ENCODE measurements around the gene PPP1R12B.
"Not testable (repeated sequence)": the region's sequence is repeated elsewhere in the genome, so short reads cannot be mapped to it uniquely, and the experiment has no call there.

Gene PPP1R12B

DNA sequence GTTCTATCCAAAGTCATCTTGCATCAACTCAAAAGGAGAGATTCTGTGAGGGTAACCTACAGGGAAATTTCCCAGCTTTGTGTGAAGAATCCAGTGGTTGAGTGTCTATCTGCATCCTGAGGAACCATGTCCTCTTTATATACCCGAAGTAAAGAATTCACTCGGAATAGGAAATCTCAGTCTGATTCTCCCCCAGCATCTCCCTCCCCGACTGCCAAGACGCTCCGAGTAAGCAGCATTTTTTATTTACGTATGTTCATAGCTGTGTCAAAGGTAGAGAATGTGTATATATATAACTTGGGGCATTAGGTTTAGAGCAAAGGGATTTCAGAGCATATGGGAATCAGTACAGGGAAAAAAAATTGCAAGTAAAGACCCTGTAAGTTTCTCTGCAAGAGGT is 191.5 kb downstream of the PPP1R12B start:
- no peak for DNase-seq

DNA sequence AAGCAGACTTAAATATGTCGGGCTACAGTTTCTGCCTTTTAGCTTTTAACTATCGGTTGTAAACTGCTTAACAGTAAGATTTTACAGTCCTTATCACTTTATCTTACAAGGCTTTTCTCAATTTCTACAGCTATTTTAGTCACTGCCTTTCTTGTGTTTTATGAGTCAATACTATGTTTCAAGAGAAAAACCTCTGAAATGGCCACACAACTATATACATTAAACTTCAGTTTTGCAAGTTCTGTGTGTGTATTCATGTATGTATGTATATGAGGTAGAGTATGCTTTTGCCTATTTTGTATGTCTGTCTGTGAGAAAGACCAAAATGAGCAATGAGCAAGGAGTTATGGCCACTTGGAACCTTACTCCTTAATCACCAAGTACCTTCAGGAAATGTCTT is 191.9 kb downstream of the PPP1R12B start:
- no peak for DNase-seq

DNA sequence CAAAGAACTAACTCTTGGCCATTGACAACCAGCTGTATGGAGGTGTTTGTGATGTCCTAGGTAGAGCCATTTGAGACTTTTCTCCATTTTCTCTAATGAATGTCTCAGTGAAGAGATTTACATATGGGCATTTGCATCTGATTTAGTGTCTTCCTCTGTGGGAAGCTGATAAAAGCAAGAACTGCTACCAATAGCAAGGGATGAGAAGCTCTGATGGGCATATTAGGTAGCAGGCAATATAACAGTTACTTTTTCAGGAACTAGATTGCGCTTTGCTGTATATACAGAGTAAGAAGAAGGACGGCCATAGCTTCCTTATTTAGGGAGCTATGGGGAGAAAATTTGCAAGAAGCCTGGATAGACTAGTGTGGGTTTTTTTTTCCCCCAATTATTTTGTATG is 192.4 kb downstream of the PPP1R12B start:
- not testable (repeated sequence) for DNase-seq

DNA sequence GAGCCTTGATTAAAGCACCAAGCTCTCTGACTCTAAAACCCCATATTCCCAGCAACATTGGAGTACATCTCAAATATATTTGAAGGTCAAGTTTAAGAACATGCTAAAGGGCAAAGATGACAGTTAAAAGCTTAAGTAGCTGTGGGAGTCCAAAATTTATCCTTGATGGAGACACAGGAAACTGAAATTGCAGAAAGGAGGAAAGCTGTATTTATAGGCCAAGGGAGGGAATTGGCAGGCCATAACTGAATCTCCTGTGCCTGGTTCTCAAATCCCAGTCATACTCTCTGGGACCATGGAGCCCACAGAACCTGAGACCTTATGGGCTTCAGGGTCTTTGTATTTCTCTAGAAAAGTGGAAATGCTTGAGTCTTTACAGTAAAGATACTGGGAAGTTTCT is 193.9 kb downstream of the PPP1R12B start:
- DNase-seq: not testable (repeated sequence)

DNA sequence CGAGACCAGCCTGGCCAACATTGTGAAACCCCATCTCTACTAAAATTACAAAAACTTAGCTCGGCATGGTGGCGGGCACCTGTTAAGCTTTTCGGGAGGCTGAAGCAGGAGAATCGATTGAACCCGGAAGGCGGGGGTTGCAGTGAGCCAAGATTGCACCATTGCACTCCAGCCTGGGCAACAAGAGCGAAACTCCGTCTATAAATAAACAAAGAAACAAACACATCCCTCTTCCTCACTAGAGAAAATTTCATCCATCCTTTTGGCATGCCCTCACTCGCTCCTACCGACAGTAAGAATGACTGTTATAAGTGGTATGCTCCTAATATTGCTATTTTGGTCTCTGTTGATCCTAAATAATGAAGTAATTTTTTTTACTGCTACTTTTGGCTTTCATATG is 195.0 kb downstream of the PPP1R12B start:
- DNase-seq: not testable (repeated sequence)

DNA sequence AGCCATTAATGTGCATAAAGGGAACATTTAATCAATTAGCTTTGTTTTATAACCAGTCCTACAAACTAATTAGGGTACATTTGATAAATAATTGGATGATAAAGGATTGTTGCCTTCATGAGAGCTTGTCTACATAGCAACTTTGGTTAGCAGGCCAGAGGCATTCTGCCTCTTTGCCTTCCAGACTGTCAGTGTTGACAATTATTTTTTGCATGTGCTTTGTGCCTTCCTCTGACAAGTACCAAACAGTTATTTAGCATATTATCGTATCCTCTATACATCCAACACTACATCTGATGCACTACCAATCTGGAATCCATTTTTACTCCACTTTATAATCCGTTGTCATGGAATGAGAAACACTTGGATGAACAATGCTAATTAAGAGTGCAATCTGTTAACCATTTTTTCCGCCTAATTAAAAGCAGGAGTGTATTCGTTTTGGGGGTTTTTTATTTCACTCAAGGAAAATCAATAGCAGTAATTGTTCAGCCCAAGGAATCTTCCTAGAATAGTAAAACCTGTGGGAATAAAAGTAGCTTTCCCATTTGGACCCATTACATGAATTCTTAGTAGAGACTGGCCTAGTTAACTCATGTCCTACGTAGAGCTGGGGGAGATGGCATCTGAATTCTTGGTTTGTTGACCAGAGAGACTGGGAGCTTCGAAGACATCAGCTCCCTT is 196.4 kb downstream of the PPP1R12B start:
- DNase-seq: not testable (repeated sequence)

DNA sequence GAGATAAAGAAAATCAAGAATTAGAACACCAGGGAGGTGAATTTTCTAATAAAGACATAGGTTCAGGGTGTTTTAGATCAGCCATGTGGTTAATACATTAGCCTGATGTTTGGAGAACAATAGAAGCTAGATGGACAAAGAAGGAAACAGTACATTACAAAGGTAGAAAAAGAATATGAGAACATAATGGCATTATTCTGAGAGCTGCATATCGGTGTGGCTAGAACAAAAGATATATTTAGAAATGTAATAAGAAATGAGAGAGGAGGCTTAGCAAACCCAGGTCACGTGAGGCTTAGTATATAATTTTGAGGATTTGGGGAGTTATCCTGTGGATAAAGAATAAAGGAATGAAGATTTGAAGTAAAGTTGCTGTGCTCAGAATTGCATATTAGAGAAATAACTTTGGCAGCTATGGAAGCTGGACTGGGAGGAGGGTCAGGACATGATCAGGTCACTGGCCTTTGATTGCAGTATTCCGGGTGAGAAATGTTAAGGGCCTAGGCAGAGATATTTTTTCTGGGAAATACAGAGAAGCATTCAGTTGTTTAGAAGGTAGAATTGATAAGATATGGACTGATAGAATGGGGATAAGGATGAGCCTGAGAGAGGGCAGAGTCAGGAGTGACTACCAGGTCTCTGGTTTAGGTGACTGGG is 197.3 kb downstream of the PPP1R12B start:
- DNase-seq: not testable (repeated sequence)

DNA sequence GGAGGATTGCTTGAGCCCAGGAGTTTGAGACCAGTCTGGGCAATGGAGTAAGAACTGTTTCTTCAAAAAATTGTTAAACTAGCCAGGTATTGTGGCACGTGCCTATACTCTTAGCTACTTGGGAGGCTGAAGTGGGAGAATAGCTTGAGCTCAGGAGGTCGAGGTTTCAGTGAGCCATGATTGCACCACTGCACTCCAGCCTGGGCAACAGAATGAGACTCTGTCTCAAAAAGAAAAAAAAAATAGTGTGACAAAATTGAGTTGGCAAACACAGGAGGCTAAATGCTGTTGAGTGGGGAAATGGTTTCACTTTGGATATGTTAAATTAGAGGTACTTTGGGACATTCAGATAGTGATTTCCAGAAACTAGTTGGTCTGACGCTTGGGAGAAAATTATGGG is 197.9 kb downstream of the PPP1R12B start:
- DNase-seq: not testable (repeated sequence)

DNA sequence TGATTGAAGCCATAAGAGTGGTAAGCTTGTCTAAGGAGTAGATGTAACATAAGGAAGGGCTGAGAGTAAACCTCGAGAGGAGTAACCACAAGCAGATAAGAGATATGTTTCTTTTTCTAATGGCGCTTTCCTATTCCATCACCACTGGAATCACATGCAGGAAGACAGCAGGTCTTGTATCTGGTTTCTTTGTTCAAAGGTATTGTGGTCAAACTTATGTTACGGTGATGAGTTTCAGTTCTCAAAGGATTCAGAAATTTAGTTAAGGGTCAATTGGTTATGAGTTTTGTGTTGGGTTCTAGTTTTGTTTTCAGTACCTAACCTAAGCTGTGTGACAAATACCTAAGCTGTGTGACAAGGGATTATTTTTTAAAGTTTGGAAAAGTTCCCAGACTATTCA is 198.3 kb downstream of the PPP1R12B start:
- not testable (repeated sequence) for DNase-seq

DNA sequence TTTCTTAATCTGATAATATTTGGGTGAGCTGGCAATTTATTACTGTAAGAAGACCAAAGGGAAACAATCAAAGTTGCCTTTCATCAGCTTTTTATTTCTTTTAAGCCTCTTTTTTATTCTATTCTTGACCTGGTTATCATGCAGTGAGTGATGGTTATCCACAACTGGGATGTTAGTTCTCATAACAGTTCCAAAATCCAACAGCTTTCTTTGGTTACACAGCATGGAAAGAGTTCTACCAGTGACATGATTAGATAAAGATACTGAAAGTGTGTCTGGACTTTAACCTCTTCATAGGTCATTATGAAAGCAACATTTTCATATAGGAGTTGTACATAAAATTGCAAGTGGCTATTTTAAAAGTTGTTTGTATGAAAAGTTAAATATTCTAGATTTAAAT is 198.7 kb downstream of the PPP1R12B start:
- DNase-seq: no peak

DNA sequence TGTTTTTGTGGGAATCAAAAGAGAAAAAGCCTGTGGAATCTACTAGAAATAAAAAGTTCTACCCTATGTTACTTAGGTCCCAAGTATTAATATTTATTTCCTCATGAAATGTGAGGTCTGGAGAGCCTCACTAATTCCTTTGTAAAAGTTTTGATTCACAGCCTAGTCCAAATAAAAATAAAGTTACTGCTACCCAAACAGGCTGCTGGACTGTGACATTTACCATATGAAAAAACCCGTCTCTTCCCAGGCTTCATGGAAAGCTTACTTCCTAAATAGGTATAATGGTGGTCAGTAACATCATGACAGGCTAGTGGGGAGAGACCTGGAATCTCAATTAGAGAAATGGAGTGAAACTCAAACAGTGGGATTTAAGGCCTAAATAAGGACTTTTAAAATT is 201.6 kb downstream of the PPP1R12B start:
- not testable (repeated sequence) for DNase-seq

DNA sequence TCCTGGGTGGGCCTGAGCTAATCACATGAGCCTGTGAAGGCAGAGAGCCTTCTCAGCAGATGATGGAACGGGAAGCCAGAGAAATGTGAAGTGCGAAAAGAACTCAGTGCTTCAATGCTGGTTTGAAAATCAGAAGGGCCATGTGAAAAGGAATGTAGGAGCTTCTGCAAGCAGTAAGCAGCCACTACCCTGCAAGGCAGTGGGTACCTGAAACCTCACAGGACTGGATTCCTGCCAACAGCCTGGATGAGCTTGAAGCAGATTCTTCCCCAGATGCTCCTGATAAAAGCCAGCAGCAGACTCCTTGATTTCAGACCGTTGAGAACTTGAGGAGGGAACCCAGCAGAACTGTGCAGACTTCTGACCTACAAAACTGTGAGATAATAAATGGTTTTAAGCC is 203.2 kb downstream of the PPP1R12B start:
- no peak for DNase-seq

DNA sequence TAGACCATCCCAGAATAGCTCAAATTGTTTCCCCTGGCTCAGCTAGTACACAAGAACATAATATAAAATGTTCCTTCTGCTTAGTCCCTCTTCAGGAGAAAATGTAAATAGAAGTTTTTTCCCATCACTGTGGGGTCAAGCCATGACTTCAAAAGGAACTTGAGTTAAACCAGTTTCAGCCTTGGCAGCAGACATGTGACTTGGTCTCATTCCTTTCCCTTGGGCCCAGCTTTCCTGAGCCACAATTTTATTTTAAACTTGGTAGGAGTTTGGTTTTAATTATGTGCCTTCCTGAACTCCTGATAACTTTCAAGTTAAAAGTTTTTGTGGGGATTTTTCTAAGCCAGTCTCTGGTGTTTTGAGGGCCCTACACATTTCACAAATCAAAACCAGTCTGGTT is 204.1 kb downstream of the PPP1R12B start:
- not testable (repeated sequence) for DNase-seq

DNA sequence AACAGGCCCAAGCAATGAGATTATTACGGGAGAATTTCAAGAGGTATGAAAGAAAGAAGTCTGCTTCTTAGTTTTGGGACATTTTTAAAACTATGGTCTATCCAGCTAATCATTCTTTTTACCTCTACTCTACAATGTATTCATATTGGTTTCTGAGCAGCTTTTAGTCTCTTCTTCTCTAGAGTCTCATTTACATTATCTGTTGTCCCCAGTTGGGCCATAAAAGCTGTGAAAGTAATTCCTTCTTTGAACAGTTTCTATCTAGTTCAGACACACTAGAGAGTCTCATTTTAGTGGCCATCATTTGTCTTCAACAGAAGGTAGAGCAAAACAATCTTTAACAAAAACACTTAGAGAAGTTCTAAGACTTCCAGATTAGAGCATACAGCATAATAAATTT is 204.6 kb downstream of the PPP1R12B start:
- not testable (repeated sequence) for DNase-seq

DNA sequence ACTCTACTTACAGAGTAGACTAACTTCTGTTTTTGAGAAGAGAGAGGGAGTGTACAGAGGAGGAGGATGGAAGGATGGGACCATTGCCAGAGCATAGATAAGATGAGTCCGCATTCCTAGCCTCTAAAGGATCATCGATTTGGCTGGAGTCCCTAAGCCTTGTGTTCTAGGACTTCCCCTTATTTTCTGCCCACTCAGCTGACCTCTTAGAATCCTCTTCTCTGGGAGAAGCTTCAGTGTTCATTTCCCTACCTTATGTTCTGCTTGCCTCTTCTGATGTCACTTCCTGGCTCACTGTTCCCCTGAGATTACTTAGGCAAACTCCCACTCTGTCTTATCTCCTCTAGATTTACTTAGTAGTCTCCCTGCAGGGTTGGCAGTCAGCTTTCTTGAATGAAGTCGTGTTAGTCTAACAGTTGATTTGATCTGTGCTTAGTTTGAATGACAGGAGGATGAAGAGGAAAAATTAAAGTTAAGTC is 205.1 kb downstream of the PPP1R12B start:
- DNase-seq: no peak

DNA sequence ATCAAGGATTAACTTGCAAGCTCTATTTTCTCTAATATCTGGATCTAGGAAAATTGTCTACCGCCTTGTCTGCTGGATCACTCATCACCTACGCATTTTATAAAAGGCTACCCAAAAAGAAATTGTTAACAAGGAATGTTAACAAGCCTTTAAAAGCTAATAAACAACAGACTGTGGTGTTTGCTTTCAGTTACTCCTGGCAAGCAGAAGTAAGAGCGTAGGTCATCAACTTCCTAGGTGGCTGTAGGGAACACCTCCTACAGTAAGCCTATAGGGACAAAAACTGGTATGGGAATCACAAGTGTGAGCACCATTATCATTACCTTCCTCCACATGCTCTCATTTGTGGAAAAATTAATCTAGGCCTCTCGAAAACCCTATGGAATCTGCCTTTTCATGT is 206.1 kb downstream of the PPP1R12B start:
- not testable (repeated sequence) for DNase-seq

DNA sequence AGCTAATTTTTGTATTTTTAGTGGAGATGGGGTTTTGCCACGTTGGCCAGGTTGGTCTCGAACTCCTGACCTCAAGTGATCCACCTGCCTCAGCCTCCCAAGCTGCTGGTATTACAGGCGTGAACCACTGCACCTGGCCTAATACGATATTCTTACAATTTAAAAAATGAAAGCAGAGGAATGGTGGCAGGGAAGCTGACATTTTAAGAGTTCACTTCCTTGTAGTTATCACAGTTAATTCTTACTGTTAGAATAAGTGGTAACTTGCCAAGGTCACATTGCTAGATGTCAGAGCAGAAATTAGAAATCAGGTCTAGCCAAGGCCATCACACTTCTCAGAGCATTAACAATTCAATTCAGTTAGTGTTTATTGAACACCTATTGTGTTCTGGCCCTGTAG is 207.5 kb downstream of the PPP1R12B start:
- not testable (repeated sequence) for DNase-seq

DNA sequence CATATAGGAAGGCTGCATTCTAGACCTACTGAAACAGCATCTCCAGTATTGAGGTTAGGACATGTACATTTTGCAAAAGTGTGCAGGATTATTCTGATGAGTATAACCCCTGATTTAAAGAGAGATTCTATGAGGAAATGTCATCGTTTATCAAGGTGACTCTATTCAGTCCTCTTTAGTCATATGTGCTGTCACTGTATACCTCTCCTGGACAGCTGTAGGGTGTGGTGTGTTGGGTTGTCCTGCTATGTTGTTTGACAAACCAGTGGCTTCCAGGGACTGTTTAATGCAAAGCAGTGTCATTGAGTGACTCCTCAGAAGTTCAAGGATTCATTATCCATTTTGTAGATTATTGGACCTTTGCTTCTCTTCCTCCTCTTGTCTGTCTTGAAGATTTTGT is 209.2 kb downstream of the PPP1R12B start:
- not testable (repeated sequence) for DNase-seq

DNA sequence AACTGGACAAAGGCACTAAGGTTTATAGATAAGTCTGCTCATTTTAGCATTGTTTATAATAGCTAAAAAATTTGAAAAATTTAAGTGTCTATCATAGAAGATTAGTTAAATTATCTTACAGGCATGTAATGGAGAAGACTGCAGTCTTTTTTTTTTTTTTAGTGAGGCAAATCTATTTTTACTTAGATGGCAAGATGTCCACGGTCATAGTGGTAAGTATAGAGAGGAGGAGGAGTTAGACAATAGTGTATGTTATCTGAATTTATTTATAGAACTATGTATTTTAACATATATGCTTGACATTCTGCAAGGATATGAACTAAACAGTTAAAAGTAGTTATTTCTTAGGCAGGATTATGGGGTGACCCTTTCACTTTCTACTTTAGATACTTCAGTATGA is 212.7 kb downstream of the PPP1R12B start:
- DNase-seq: no peak

DNA sequence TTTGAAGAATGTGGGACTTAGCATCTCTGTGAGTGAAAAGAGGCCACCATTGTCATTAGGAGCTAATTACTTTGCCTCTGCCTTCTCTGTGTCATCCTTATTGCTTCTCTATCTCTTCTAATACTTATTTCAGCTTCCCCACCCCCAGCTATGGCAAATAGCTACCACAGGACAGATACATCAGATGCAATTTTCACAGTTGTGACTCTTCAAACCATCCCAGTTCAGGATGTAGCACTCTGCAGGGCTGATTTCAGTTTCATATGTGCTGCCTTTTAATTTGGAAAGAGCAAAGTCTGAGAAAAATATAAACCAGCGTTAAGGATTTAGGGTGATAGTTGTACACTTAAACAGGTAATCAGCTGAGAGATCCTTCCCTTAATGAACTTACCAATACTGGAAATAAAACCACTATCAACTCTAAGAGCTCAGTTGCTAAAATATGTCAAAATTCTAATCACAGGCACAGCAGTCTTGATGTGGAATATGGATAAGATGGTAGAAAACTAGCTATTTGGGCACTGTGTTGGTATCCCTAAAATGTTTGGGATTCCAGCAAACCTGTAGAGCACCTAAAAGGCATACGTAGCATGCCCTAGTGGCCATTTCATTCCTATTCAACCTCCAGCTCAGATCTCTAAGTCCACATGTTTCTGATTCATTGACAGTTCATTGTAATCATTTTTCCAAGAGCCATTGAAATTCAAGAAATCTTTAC is 213.4 kb downstream of the PPP1R12B start:
- no peak for DNase-seq

DNA sequence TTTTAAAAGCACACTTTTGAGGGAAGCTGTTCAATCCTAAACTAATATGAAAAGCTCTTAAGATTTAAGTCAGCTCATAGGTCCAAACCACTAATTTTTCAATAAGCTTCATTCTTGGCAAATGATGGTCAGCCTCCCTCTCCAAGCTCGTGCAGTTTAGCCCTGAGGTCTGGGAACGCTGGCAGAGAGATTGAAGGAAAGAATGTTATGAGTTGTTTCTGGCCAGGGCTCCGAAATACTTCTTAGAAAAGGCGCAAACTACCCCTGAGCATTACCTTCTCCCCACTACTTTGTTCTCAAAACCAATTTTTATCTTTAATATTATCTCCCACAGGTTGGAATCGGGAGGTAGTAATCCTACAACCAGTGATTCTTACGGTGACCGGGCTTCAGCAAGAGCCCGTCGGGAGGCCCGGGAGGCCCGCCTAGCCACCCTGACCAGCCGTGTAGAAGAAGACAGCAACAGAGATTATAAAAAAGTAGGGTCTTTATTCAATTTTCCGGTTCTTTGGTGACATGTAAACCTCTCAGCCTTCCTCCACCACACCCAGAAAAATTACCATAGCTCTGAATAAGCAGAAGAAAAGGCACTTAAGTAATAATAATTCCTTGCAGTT is 214.1 kb downstream of the PPP1R12B start:
- no peak for DNase-seq

DNA sequence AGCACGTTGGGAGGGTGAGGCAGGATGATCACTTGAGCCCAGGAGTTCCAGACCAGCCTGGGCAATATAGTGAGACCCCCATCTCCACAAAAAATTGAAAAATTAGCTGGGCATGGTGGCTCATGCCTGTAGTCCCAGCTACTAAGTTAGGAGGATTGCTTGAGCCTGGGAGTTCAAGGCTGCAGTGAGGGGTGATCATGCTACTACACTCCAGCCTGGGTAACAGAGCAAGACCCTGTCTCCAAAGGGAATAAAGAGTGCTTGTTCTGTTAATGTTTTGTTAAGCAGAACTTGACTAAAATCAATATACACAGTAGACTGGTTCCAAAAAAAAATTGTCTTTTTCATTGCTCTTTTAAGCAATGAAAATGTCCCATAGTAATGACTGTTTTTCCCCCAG is 215.3 kb downstream of the PPP1R12B start:
- no peak for DNase-seq

DNA sequence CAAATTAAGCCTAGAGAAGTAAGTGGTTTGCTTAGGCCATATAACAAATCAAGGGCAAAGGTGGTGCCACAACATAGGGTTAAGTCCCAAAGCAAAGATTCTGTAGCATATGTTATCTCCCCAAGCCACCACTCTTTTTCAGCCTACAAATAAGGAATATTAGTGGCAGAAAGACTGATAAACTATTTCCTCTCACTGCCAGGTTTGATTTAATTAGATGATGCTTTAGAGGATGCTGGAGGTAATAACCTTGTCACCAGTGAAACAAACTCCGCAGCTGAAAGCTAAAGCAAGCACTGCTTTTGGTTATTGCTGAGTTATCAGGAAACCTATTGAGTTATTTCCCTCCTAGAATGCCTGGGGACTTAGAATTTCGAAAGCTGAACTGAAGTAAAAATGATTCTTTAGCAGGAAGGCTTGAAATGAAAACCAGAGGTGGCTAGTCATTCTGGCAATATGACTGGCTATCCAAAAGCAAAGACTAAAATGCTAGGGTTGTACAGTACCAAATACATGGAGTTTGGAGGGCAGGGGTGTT is 216.5 kb downstream of the PPP1R12B start:
- no peak for DNase-seq

Data from SHP77 treated with DMSO at 0.1 percent for 48 hours (cell line).